GM23248 (cell line): Measurements from ENCODE around the gene EDEM2. TPM values are rescaled to one million over a fixed set of nuclear protein-coding genes. Genes with fewer than 3 reads are reported as not detected.
"Not testable (repeated sequence)": the region's sequence is repeated elsewhere in the genome, so short reads cannot be mapped to it uniquely, and the experiment has no call there.

Experiments
- DNase-seq: peaks from one replicate; pipeline ENCODE4 v3.0.0-alpha.2; 2015
- H2AFZ ChIP-seq: fragments of 200-600 bp; sonication (generic); 2 replicates; pipeline ENCODE4 v1.6.1; 2016; ENCODE audit warnings: antibody characterized with exemption
- H3F3A ChIP-seq: fragments of 200-600 bp; sonication (generic); 2 replicates; pipeline ENCODE4 v1.6.1; 2016; ENCODE audit warnings: mild to moderate bottlenecking, antibody characterized with exemption, mixed run types; ENCODE audit not compliant: insufficient read depth
- H3K27ac ChIP-seq: fragments of 200-600 bp; sonication (generic); 2 replicates; pipeline ENCODE4 v1.5.1; 2016; ENCODE audit warnings: mild to moderate bottlenecking
- H3K27me3 ChIP-seq: fragments of 200-600 bp; sonication (generic); replicated peaks from 2 replicates; pipeline ENCODE4 v1.6.1; 2016; ENCODE audit warnings: mild to moderate bottlenecking; ENCODE audit not compliant: insufficient read depth
- H3K36me3 ChIP-seq: fragments of 200-600 bp; sonication (generic); 2 replicates; pipeline ENCODE4 v1.6.1; 2016; ENCODE audit warnings: low read depth, mild to moderate bottlenecking
- H3K4me1 ChIP-seq: fragments of 200-600 bp; sonication (generic); 2 replicates; pipeline ENCODE4 v1.6.1; 2016; ENCODE audit warnings: mild to moderate bottlenecking; ENCODE audit not compliant: insufficient read depth
- H3K4me2 ChIP-seq: fragments of 200-600 bp; sonication (generic); one replicate; pipeline ENCODE4 v1.6.1; 2016; ENCODE audit warnings: mild to moderate bottlenecking; ENCODE audit not compliant: unreplicated experiment
- H3K4me3 ChIP-seq: fragments of 200-600 bp; sonication (generic); 2 replicates; pipeline ENCODE4 v1.5.1; 2016; ENCODE audit warnings: mild to moderate bottlenecking
- H3K79me2 ChIP-seq: fragments of 200-600 bp; sonication (generic); 2 replicates; pipeline ENCODE4 v1.6.1; 2016; ENCODE audit warnings: mild to moderate bottlenecking; ENCODE audit not compliant: insufficient read depth
- H3K9ac ChIP-seq: fragments of 200-600 bp; sonication (generic); 2 replicates; pipeline ENCODE4 v1.6.1; 2016; ENCODE audit warnings: mild to moderate bottlenecking
- H3K9me2 ChIP-seq: fragments of 200-600 bp; sonication (generic); 2 replicates; pipeline ENCODE4 v1.6.1; 2016; ENCODE audit warnings: mixed run types, mild to moderate bottlenecking, moderate library complexity; ENCODE audit not compliant: insufficient read depth
- H3K9me3 ChIP-seq: fragments of 200-600 bp; sonication (generic); one replicate; pipeline ENCODE4 v1.6.1; 2017; ENCODE audit warnings: low read depth
- H4K20me1 ChIP-seq: fragments of 200-600 bp; sonication (generic); 2 replicates; pipeline ENCODE4 v1.6.0; 2016; ENCODE audit not compliant: insufficient read depth
- EZH2 ChIP-seq: fragments of 200-600 bp; sonication (generic); IDR thresholded peaks from 2 replicates; pipeline ENCODE4 v1.6.1; 2018; ENCODE audit warnings: antibody characterized with exemption, mild to moderate bottlenecking; ENCODE audit not compliant: insufficient read depth, poor library complexity, severe bottlenecking
- EZH2phosphoT487 ChIP-seq: fragments of 200-600 bp; sonication (generic); IDR thresholded peaks from 2 replicates; pipeline ENCODE4 v1.6.1; 2018; ENCODE audit warnings: antibody characterized with exemption, moderate library complexity, mild to moderate bottlenecking, low read depth; ENCODE audit not compliant: insufficient read depth
- WGBS, 2 experiments: methylation state at CpG; one replicate each; pipeline ENCODE4 v1.1.6; 2015 to 2017; ENCODE audit warnings: low lambda C conversion rate in 2 of 2, low coverage in 1 of 2; ENCODE audit errors: missing lambda C conversion rate in 2 of 2; 5-methylcytosine and 5-hydroxymethylcytosine counted together
- in situ Hi-C: fragments of 300-500 bp; cut with MboI; formaldehyde crosslinking; loops from 2 replicates; pipeline ENCODE4 v1.15.0; 2020
- polyA plus RNA-seq: library from polyadenylated mRNA; unstranded; fragments of >200 nt; fragmentation: Nextera tagmentation; extraction: Ambion mirVana; gene quantifications from 2 replicates; pipeline ENCODE4 v1.2.1, GENCODE V29; 2016
- total RNA-seq: library from RNA; depleted of rRNA; stranded (reverse); fragments of >200 nt; shearing (Covaris generic); gene quantifications from 2 replicates; pipeline ENCODE4 v1.2.3, GENCODE V29; 2014

The EDEM2 gene
- total and polyA plus RNA-seq, 2 experiments from 2014 or later: 31.9 to 34.9 TPM

GRCh38 chr20:35117629-35118028, 29.5 kb downstream of the EDEM2 start:
- no peaks in the 10 kb centered on the region for H4K20me1 ChIP-seq
- H3K36me3 ChIP-seq: peaks cover 6% of the 10 kb centered on the region; the same call in 1 of the 2 replicates
- 100% methylated on average over 1 of the region's 1 CpG for WGBS, 2 experiments
- in situ Hi-C loops: no loop called here
- H3F3A ChIP-seq: peaks cover 30% of the 10 kb centered on the region
- no peak overlapping the region for H3K9ac ChIP-seq
- H3K4me2 ChIP-seq: no peak overlapping the region
- H3K27ac ChIP-seq: peak overlapping the region; percentile 49
- no peak overlapping the region for H3K4me3 ChIP-seq
- no peak for TF ChIP-seq EZH2phosphoT487
- TF ChIP-seq EZH2: no peak
- H2AFZ ChIP-seq: no peak overlapping the region
- H3K27me3 ChIP-seq: no peaks in the 10 kb centered on the region
- no peaks in the 10 kb centered on the region for H3K9me3 ChIP-seq
- peaks cover 23% of the 10 kb centered on the region for H3K4me1 ChIP-seq
- no peak for DNase-seq
- H3K9me2 ChIP-seq: no peaks in the 10 kb centered on the region
- H3K79me2 ChIP-seq: no peaks in the 10 kb centered on the region

GRCh38 chr20:35117196-35117595, 29.9 kb downstream of the EDEM2 start:
- H3F3A ChIP-seq: peaks cover 34% of the 10 kb centered on the region
- peaks cover 4% of the 10 kb centered on the region; the same call in 1 of the 2 replicates for H3K36me3 ChIP-seq
- H4K20me1 ChIP-seq: no peaks in the 10 kb centered on the region
- H3K27ac ChIP-seq: peak overlapping the region; percentile 49
- TF ChIP-seq EZH2phosphoT487 (no peak), EZH2 (no peak)
- peaks cover 26% of the 10 kb centered on the region for H3K4me1 ChIP-seq
- H3K9me3 ChIP-seq: no peaks in the 10 kb centered on the region
- in situ Hi-C loops: no loop called here
- H2AFZ ChIP-seq: no peak overlapping the region
- DNase-seq: peak; percentile 59
- H3K27me3 ChIP-seq: no peaks in the 10 kb centered on the region
- H3K4me2 ChIP-seq: no peak overlapping the region
- H3K79me2 ChIP-seq: no peaks in the 10 kb centered on the region
- no peaks in the 10 kb centered on the region for H3K9me2 ChIP-seq
- no peak overlapping the region for H3K9ac ChIP-seq
- H3K4me3 ChIP-seq: no peak overlapping the region

GRCh38 chr20:35116258-35116657, 30.9 kb downstream of the EDEM2 start:
- Histone ChIP-seq H3K36me3 (no peaks in the 10 kb centered on the region; the same call in 1 of the 2 replicates), H3K27ac (no peak overlapping the region), H3K27me3 (no peaks in the 10 kb centered on the region), H4K20me1 (no peaks in the 10 kb centered on the region), H3K9ac (no peak overlapping the region), H2AFZ (no peak overlapping the region), H3F3A (peaks cover 44% of the 10 kb centered on the region), H3K4me1 (peaks cover 35% of the 10 kb centered on the region), H3K79me2 (no peaks in the 10 kb centered on the region), H3K4me3 (no peak overlapping the region), H3K4me2 (no peak overlapping the region), H3K9me3 (no peaks in the 10 kb centered on the region), H3K9me2 (no peaks in the 10 kb centered on the region)
- 95 to 99% methylated on average over 4 of the region's 4 CpGs for WGBS, 2 experiments
- no peak for DNase-seq
- in situ Hi-C loops: no loop called here
- TF ChIP-seq EZH2 (no peak), EZH2phosphoT487 (no peak)

- no peaks in the 10 kb centered on the region for H3K27me3 ChIP-seq
- peaks cover 40% of the 10 kb centered on the region for H3K4me1 ChIP-seq
- H3K27ac ChIP-seq: no peak overlapping the region
- H4K20me1 ChIP-seq: no peaks in the 10 kb centered on the region
- H3K9me3 ChIP-seq: no peaks in the 10 kb centered on the region
- no peak overlapping the region for H3K9ac ChIP-seq
- H3K9me2 ChIP-seq: no peaks in the 10 kb centered on the region
- TF ChIP-seq EZH2phosphoT487 (no peak), EZH2 (no peak)
- H3K4me3 ChIP-seq: no peak overlapping the region
- no peaks in the 10 kb centered on the region; the same call in 1 of the 2 replicates for H3K36me3 ChIP-seq
- in situ Hi-C loops: no loop called here
- no peak overlapping the region for H2AFZ ChIP-seq
- 94 to 97% methylated on average over 11 of the region's 11 CpGs for WGBS, 2 experiments
- DNase-seq: no peak
- H3K4me2 ChIP-seq: no peak overlapping the region
- H3K79me2 ChIP-seq: no peaks in the 10 kb centered on the region
- H3F3A ChIP-seq: peaks cover 48% of the 10 kb centered on the region
Observed at GRCh38 chr20:35115606-35116005, 31.5 kb downstream of the EDEM2 start.

GRCh38 chr20:35112276-35112675, 34.9 kb downstream of the EDEM2 start:
- H3K27me3 ChIP-seq, in situ Hi-C loops, H3K9ac ChIP-seq, H2AFZ ChIP-seq, DNase-seq, H3K9me2 ChIP-seq, H3K4me2 ChIP-seq, H3K9me3 ChIP-seq, H3K4me3 ChIP-seq, H3K79me2 ChIP-seq, H3K36me3 ChIP-seq, H4K20me1 ChIP-seq: not testable (repeated sequence)
- peaks cover 40% of the 10 kb centered on the region for H3F3A ChIP-seq
- peaks cover 29% of the 10 kb centered on the region for H3K4me1 ChIP-seq
- peak overlapping the region; percentile 81 for H3K27ac ChIP-seq
- 82 to 91% methylated on average over 4 to 5 of the region's 5 CpGs for WGBS, 2 experiments
